ENCODE measurements around the gene TSPEAR.
"Not testable (repeated sequence)": the region's sequence is repeated elsewhere in the genome, so short reads cannot be mapped to it uniquely, and the experiment has no call there.

TSPEAR gene

DNA sequence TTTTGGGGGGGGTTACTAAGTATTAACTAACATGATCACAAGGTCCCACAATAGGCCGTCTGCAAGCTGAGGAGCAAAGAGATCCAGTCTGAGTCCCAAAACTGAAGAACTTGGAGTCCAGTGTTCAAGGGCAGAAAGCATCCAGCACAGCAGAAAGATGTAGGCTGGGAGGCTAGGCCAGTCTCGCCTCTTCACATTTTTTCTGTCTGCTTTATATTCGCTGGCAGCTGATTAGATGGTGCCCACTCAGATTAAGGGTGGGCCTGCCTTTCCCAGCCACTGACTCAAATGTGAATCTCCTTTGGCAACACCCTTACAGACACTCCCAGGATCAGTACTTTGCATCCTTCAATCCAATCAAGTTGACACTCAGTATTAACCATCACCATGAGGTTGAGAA lies 21.6 kb downstream of the TSPEAR start:
- H3K27me3 ChIP-seq (ENCODE audit: control insufficient read depth, insufficient read depth, low read length); H3K9me3 ChIP-seq (ENCODE audit: control insufficient read depth, insufficient read depth, low read length); H3K4me3 ChIP-seq (ENCODE audit: low read depth, low read length); H3K9ac ChIP-seq (ENCODE audit: low read depth, low read length); H3K27ac ChIP-seq (ENCODE audit: low read depth, low read length); H3K36me3 ChIP-seq (ENCODE audit: control insufficient read depth, insufficient read depth, low read length): not testable (repeated sequence)
- peaks cover 17% of the 10 kb centered on the region for H3K4me1 ChIP-seq (ENCODE audit: control insufficient read depth, insufficient read depth, low read length)

DNA sequence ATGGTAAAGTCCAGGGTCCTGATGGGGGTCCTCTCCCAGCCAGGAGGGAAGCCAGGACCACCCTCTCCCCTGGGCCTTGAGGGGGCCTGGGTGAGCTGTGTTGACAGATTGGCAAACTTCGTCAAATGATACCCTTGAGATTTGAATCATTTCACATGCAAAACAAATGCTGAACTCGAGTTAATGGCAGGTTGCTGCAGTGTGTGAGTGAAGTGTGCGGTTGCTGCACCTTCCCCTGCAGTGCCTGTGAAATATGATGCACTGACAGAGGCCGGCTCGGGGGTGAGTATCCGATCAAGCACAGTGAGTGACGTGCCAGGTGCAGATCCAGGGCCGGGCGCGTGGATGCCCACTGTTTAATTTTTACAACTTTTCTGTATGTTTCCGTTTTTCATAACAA lies 23.7 kb downstream of the TSPEAR start:
- no peak overlapping the region for H3K27ac ChIP-seq (ENCODE audit: low read depth, low read length)
- H3K4me3 ChIP-seq (ENCODE audit: low read depth, low read length), result no peak overlapping the region
- H3K9me3 ChIP-seq (ENCODE audit: control insufficient read depth, insufficient read depth, low read length), result no peaks in the 10 kb centered on the region
- H3K4me1 ChIP-seq (ENCODE audit: control insufficient read depth, insufficient read depth, low read length), result peaks cover 17% of the 10 kb centered on the region
- no peaks in the 10 kb centered on the region for H3K27me3 ChIP-seq (ENCODE audit: control insufficient read depth, insufficient read depth, low read length)
- H3K36me3 ChIP-seq (ENCODE audit: control insufficient read depth, insufficient read depth, low read length), result no peaks in the 10 kb centered on the region
- no peak overlapping the region for H3K9ac ChIP-seq (ENCODE audit: low read depth, low read length)

DNA sequence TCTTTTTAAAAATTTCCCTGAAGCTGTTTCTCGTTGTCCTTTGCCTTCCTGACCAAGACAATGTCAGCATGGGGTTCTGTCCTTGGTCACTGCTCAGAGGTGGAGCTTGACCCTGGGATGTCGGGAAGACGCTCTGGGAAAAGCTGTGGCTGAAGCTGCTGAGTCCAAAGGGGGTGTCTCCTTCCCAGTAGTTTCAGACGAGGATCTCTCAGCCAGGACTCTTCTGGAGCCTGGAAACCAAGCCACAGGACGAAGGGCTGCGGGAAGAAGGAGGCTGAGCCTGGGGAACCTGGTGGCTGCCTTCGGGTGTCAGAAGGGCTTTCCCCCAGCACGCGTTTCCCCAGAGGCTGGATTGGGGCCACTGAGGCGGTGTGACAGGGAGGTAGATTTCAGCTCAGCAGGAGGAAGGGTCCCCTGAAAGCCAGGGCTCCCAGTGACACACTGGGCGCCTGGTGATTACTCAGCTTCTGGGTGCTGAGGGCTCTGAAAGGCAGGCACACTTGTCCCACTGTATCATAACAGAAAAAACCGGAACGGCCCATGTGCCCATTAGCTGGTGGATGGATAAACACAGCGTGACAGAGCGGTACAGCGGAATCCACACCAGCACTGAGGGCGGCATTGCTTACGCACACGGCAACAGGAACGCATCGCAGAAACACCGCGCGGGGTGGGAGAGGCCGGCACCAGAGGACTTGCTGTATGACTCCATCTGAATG lies 24.4 kb downstream of the TSPEAR start:
- no peak overlapping the region for H3K9ac ChIP-seq (ENCODE audit: low read depth, low read length)
- no peaks in the 10 kb centered on the region for H3K36me3 ChIP-seq (ENCODE audit: control insufficient read depth, insufficient read depth, low read length)
- peak overlapping the region; percentile 64 for H3K27ac ChIP-seq (ENCODE audit: low read depth, low read length)
- H3K27me3 ChIP-seq (ENCODE audit: control insufficient read depth, insufficient read depth, low read length), result no peaks in the 10 kb centered on the region
- peaks cover 17% of the 10 kb centered on the region for H3K4me1 ChIP-seq (ENCODE audit: control insufficient read depth, insufficient read depth, low read length)
- H3K9me3 ChIP-seq (ENCODE audit: control insufficient read depth, insufficient read depth, low read length), result no peaks in the 10 kb centered on the region
- H3K4me3 ChIP-seq (ENCODE audit: low read depth, low read length), result no peak overlapping the region

DNA sequence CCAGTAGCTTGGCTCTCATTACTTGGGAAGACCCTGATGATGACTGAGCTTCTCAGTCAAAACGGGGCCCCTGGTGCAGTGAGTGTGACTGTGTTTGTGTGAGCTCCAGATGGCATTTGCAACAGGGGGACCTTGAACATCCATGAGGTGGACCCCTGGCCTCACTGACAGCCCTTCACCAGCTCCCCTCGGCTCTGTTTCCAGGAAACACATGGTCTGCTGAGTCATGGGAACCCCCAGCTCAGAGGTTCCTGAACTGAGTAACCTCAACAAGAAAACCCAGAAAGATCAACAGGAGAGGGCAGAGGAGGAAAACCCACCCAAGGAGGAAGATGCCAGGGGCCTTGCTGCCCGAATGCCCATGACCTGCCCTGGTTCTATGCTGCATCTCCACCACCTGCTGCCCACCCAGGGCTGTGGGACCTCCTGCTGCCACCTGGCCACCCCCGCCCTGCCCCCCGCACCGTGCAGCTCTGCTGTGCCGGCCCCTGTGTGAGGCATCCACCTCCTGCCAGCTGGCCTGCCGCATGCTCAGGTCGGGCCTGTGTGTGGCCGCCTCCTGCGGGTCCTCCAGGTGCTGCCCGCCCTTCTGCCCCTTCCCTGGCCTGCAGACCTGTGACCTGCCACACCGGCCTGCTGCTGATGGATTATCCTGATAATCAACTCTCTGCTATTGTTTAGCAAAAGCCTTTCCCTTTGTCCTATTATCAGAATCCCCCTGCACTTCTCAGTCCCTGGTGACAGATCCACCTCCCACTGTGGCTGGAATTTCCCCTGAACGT lies 25.2 kb downstream of the TSPEAR start:
- no peak overlapping the region for H3K4me3 ChIP-seq (ENCODE audit: low read depth, low read length)
- H3K4me1 ChIP-seq (ENCODE audit: control insufficient read depth, insufficient read depth, low read length), result peaks cover 17% of the 10 kb centered on the region
- no peak overlapping the region for H3K9ac ChIP-seq (ENCODE audit: low read depth, low read length)
- peak overlapping the region; percentile 64 for H3K27ac ChIP-seq (ENCODE audit: low read depth, low read length)
- no peaks in the 10 kb centered on the region for H3K27me3 ChIP-seq (ENCODE audit: control insufficient read depth, insufficient read depth, low read length)
- no peaks in the 10 kb centered on the region for H3K9me3 ChIP-seq (ENCODE audit: control insufficient read depth, insufficient read depth, low read length)
- H3K36me3 ChIP-seq (ENCODE audit: control insufficient read depth, insufficient read depth, low read length), result no peaks in the 10 kb centered on the region

DNA sequence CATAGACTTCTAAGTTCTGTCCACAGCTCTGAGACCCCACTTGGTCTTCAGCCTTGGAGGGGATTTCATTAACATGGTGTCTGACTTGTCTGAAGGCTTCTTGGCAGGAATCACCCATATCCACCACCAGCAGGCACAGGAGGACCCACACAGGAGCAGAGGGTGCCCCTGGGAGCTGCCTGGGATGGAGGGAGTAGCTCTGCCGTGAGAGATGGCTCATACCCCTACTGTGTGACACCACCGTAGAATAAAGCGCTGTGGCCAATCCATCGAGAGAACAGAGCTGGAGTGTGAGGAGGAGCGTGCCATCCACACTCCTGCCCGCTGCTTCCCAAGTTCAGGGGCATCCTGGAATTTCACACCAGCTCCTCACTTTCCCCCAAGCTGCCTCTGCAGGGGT lies 26.3 kb downstream of the TSPEAR start:
- H3K36me3 ChIP-seq (ENCODE audit: control insufficient read depth, insufficient read depth, low read length); H3K9ac ChIP-seq (ENCODE audit: low read depth, low read length); H3K27me3 ChIP-seq (ENCODE audit: control insufficient read depth, insufficient read depth, low read length); H3K4me3 ChIP-seq (ENCODE audit: low read depth, low read length); H3K27ac ChIP-seq (ENCODE audit: low read depth, low read length); H3K9me3 ChIP-seq (ENCODE audit: control insufficient read depth, insufficient read depth, low read length): not testable (repeated sequence)
- peaks cover 17% of the 10 kb centered on the region for H3K4me1 ChIP-seq (ENCODE audit: control insufficient read depth, insufficient read depth, low read length)

DNA sequence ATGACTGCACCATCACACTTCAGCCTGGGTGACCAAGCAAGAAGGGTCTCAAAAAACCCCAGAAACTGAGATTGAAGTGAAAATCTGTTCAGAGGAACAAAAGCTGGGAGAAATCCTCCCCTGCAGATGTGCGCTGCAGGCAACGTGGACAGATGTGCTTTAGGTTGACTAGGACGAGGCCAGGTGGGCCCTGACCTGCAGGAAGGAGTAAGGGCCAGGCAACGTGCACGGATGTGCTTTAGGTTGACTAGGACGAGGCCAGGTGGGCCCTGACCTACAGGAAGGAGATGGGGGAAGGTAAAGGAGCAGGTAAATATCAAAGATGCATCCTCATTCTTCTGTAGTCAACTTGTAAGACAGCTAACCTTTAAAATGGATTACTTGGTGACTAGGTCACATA lies 26.9 kb downstream of the TSPEAR start:
- H3K27ac ChIP-seq (ENCODE audit: low read depth, low read length), result no peak overlapping the region
- H3K9ac ChIP-seq (ENCODE audit: low read depth, low read length), result no peak overlapping the region
- no peak overlapping the region for H3K4me3 ChIP-seq (ENCODE audit: low read depth, low read length)
- H3K36me3 ChIP-seq (ENCODE audit: control insufficient read depth, insufficient read depth, low read length), result no peaks in the 10 kb centered on the region
- peaks cover 17% of the 10 kb centered on the region for H3K4me1 ChIP-seq (ENCODE audit: control insufficient read depth, insufficient read depth, low read length)
- H3K27me3 ChIP-seq (ENCODE audit: control insufficient read depth, insufficient read depth, low read length), result no peaks in the 10 kb centered on the region
- H3K9me3 ChIP-seq (ENCODE audit: control insufficient read depth, insufficient read depth, low read length), result no peaks in the 10 kb centered on the region

DNA sequence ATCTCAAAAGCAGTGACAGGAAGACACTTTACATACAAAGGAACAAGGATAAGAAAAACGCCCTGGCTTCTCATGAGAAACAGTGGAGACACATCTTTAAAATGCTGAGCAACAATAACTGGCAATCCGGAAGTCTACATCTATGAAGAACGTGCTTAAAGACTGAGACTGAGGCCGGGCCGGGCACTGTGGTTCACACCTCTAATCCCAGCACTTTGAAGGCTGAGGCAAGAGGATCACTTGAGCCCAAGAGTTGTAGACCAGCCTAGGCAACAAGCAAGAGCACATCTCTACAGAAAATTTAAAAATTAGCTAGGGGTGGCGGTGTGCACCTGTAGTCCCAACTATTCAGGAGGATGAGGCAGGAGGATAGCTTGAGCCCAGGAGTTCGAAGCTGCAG lies 27.3 kb downstream of the TSPEAR start:
- Histone ChIP-seq H3K9me3 (ENCODE audit: control insufficient read depth, insufficient read depth, low read length) (no peaks in the 10 kb centered on the region), H3K4me1 (ENCODE audit: control insufficient read depth, insufficient read depth, low read length) (peaks cover 17% of the 10 kb centered on the region), H3K9ac (ENCODE audit: low read depth, low read length) (no peak overlapping the region), H3K27me3 (ENCODE audit: control insufficient read depth, insufficient read depth, low read length) (no peaks in the 10 kb centered on the region), H3K4me3 (ENCODE audit: low read depth, low read length) (no peak overlapping the region), H3K36me3 (ENCODE audit: control insufficient read depth, insufficient read depth, low read length) (no peaks in the 10 kb centered on the region), H3K27ac (ENCODE audit: low read depth, low read length) (no peak overlapping the region)

DNA sequence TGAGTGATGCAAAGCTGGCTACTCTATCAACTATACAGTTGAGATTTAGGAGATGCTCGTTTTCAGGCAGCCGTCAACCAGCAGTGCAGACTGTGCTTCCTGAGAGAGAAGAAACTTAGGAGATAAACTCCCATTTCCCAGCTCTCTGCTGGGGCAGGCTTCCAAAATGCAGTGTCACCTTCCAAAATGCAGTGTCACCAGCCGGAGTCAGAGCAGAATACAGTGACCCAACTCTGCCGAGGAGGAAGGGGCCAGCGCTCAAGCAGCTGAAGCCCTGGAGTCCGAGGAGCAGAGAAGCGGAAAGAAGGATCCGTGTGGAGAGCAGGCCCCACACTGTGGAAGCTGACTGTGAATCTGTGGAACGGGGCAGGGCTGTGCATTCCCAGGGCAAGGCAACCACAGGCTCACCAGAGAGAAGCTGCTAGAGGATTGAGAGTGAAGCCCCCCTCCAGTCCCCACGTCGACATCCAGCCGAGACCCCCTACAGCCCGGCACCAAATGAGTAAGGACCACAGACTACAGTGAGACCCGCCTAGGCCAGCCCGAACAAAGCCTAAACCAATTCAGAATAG lies 28.7 kb downstream of the TSPEAR start:
- Histone ChIP-seq H3K9ac (ENCODE audit: low read depth, low read length) (no peak overlapping the region), H3K4me1 (ENCODE audit: control insufficient read depth, insufficient read depth, low read length) (peaks cover 16% of the 10 kb centered on the region), H3K36me3 (ENCODE audit: control insufficient read depth, insufficient read depth, low read length) (no peaks in the 10 kb centered on the region), H3K27me3 (ENCODE audit: control insufficient read depth, insufficient read depth, low read length) (no peaks in the 10 kb centered on the region), H3K9me3 (ENCODE audit: control insufficient read depth, insufficient read depth, low read length) (no peaks in the 10 kb centered on the region), H3K4me3 (ENCODE audit: low read depth, low read length) (no peak overlapping the region), H3K27ac (ENCODE audit: low read depth, low read length) (no peak overlapping the region)

DNA sequence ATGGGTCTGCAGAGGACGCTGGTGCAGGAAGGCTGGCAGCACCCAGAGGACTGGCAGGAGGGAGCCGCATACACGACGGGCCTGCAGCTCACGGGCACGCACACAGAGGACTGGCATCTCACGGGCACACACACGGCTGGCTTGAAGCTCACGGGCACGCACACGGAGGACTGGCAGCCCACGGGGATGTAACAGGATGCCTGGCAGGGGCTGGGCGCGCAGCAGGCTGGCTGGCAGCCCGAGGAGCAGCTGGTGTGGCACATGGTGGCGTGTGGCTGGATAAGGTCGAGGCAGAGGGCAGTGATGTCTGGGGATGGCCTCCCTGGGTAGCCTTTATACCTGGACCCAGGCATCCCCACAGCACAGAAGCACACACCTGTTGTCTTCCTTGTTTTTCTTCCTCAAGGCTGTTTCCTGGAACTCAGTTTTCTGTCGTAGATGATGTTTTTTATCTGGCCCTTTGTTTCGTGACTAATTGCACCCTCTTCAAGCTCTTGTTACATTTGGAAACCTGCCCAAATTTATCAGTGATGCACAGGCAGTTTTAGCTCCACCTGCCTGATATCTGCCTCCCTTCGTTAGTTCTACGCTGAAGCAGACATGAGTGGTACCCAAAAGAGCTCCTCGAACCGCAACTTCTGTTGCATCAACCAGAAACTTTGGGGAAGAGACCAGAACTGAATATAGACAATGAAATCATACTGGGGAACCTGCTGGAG lies 29.4 kb downstream of the TSPEAR start, which contains the start of gene KRTAP12-1:
Gene KRTAP12-1 (minus strand): TSS at position 303 of the 719 bp plus-strand sequence. CDS start 40 bp downstream, at position 263.
- Histone ChIP-seq H3K9me3 (ENCODE audit: control insufficient read depth, insufficient read depth, low read length) (no peaks in the 10 kb centered on the region), H3K9ac (ENCODE audit: low read depth, low read length) (no peak within 1 kb of the TSS), H3K4me1 (ENCODE audit: control insufficient read depth, insufficient read depth, low read length) (peaks cover 9% of the 10 kb centered on the region), H3K27ac (ENCODE audit: low read depth, low read length) (no peak within 1 kb of the TSS), H3K36me3 (ENCODE audit: control insufficient read depth, insufficient read depth, low read length) (no peaks in the 10 kb centered on the region), H3K4me3 (ENCODE audit: low read depth, low read length) (no peak within 1 kb of the TSS), H3K27me3 (ENCODE audit: control insufficient read depth, insufficient read depth, low read length) (no peaks in the 10 kb centered on the region)

DNA sequence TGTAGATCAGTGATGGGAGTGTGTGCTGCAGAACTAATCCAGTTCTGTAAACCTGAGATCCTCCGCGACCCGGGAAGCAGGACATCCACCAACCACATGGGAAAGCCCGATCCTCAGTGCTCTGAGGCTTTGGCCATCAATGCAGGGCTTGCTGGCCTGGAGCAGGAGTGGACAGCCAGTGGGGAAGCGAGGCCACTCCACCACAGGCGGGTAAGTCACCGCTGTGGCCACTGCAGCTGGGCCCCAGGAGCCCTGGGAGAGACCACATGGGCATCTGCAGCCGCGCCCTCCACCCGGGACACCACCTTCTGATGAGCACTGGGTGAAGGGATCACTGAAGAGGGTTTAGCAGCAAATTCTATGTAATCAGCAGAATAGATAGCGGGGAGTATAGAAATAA lies 30.2 kb downstream of the TSPEAR start:
- Histone ChIP-seq H3K4me1 (ENCODE audit: control insufficient read depth, insufficient read depth, low read length) (peaks cover 3% of the 10 kb centered on the region; the same call in 1 of the 2 replicates), H3K27ac (ENCODE audit: low read depth, low read length) (no peak overlapping the region), H3K36me3 (ENCODE audit: control insufficient read depth, insufficient read depth, low read length) (no peaks in the 10 kb centered on the region), H3K27me3 (ENCODE audit: control insufficient read depth, insufficient read depth, low read length) (no peaks in the 10 kb centered on the region), H3K4me3 (ENCODE audit: low read depth, low read length) (no peak overlapping the region), H3K9ac (ENCODE audit: low read depth, low read length) (no peak overlapping the region), H3K9me3 (ENCODE audit: control insufficient read depth, insufficient read depth, low read length) (no peaks in the 10 kb centered on the region)

Measured in HUES48 (cell line).